Ishikawa (cell line): ENCODE measurements around the gene GLYATL3.

Experiments
- CEBPB ChIP-seq: IDR thresholded peaks from 2 replicates; pipeline ENCODE4 v1.6.1; 2012
- CREB1 ChIP-seq: IDR thresholded peaks from 2 replicates; pipeline ENCODE4 v1.6.1; 2012; ENCODE audit warnings: low read depth
- EGR1 ChIP-seq: IDR thresholded peaks from 2 replicates; pipeline ENCODE4 v1.6.1; 2012
- EP300 ChIP-seq: IDR thresholded peaks from 2 replicates; pipeline ENCODE4 v1.6.1; 2012; ENCODE audit warnings: borderline replicate concordance
- FOXM1 ChIP-seq: IDR thresholded peaks from 2 replicates; pipeline ENCODE4 v1.6.1; 2012; ENCODE audit warnings: low read depth, borderline replicate concordance
- NFIC ChIP-seq: IDR thresholded peaks from 2 replicates; pipeline ENCODE4 v1.6.1; 2012
- RAD21 ChIP-seq: IDR thresholded peaks from 2 replicates; pipeline ENCODE4 v1.6.1; 2012; ENCODE audit warnings: low read depth
- TAF1 ChIP-seq: IDR thresholded peaks from 2 replicates; pipeline ENCODE4 v1.6.1; 2012; ENCODE audit warnings: low read depth, mild to moderate bottlenecking
- TCF12 ChIP-seq: IDR thresholded peaks from 2 replicates; pipeline ENCODE4 v1.6.1; 2012; ENCODE audit warnings: low read depth
- TEAD4 ChIP-seq: IDR thresholded peaks from 2 replicates; pipeline ENCODE4 v1.6.1; 2012
- USF1 ChIP-seq: IDR thresholded peaks from 2 replicates; pipeline ENCODE4 v1.6.1; 2012
- YY1 ChIP-seq: IDR thresholded peaks from 2 replicates; pipeline ENCODE4 v1.6.1; 2012; ENCODE audit warnings: low read depth
- ZBTB7A ChIP-seq: IDR thresholded peaks from 2 replicates; pipeline ENCODE4 v1.6.1; 2012; ENCODE audit warnings: low read depth
- TF ChIP-seq, protein P1 (sequence below): IDR thresholded peaks from 2 replicates; pipeline ENCODE4 v1.6.1; 2012; ENCODE audit warnings: low read depth, mild to moderate bottlenecking
- TF ChIP-seq, protein P2 (sequence below): IDR thresholded peaks from 2 replicates; pipeline ENCODE4 v1.6.1; 2012

Gene GLYATL3

DNA sequence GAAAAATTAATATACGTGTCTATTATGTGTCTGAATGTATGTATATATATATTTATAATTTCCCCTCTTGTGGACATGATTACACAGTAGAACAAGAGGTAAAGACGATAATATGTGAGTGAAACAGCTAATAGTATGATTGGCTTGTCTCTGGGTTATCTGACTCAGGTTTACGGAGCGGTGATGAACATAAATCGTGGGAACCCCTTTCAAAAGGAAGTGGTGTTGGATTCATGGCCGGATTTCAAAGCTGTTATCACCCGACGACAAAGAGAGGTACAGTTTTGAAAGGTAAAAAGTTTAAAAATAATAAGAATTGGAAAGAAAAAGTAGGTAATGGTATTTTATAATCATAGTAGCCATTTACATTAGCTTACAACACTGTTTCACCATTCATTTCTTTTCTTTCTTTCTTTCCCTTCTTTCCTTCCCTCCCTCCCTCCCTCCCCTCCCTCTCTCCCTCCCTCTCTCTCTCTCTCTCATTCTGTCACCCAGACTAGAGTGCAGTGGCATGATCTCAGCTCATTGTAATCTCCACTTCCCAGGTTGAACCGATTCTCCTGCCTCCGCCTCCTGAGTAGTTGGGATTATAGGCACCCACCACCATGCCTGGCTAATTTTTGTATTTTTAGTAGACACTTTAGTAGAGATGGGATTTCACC, 15.9 kb downstream of the GLYATL3 start:
- TF ChIP-seq ZBTB7A (no peak), CREB1 (no peak), YY1 (no peak), TAF1 (no peak), EGR1 (no peak), CEBPB (no peak), RAD21 (no peak), EP300 (no peak), NFIC (no peak), TEAD4 (no peak), USF1 (no peak), TCF12 (no peak), FOXM1 (no peak)
- TF ChIP-seq, protein P1, sequence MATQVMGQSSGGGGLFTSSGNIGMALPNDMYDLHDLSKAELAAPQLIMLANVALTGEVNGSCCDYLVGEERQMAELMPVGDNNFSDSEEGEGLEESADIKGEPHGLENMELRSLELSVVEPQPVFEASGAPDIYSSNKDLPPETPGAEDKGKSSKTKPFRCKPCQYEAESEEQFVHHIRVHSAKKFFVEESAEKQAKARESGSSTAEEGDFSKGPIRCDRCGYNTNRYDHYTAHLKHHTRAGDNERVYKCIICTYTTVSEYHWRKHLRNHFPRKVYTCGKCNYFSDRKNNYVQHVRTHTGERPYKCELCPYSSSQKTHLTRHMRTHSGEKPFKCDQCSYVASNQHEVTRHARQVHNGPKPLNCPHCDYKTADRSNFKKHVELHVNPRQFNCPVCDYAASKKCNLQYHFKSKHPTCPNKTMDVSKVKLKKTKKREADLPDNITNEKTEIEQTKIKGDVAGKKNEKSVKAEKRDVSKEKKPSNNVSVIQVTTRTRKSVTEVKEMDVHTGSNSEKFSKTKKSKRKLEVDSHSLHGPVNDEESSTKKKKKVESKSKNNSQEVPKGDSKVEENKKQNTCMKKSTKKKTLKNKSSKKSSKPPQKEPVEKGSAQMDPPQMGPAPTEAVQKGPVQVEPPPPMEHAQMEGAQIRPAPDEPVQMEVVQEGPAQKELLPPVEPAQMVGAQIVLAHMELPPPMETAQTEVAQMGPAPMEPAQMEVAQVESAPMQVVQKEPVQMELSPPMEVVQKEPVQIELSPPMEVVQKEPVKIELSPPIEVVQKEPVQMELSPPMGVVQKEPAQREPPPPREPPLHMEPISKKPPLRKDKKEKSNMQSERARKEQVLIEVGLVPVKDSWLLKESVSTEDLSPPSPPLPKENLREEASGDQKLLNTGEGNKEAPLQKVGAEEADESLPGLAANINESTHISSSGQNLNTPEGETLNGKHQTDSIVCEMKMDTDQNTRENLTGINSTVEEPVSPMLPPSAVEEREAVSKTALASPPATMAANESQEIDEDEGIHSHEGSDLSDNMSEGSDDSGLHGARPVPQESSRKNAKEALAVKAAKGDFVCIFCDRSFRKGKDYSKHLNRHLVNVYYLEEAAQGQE: no peak
- TF ChIP-seq, protein P2, sequence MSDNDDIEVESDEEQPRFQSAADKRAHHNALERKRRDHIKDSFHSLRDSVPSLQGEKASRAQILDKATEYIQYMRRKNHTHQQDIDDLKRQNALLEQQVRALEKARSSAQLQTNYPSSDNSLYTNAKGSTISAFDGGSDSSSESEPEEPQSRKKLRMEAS: no peak

- TF ChIP-seq EP300: no peak
- TF ChIP-seq TEAD4: no peak
- TF ChIP-seq CEBPB: no peak
- no peak for TF ChIP-seq USF1
- TF ChIP-seq, protein P2: no peak
- no peak for TF ChIP-seq CREB1
- TF ChIP-seq RAD21: no peak
- TF ChIP-seq EGR1: no peak
- TF ChIP-seq YY1: no peak
- TF ChIP-seq ZBTB7A: no peak
- no peak for TF ChIP-seq TCF12
- TF ChIP-seq FOXM1: no peak
Measured at GRCh38 chr6:49516147-49516505, 16.4 kb downstream of the GLYATL3 start.

GRCh38 chr6:49517919-49518318, 18.2 kb downstream of the GLYATL3 start:
- TF ChIP-seq FOXM1 (no peak), ZBTB7A (no peak), NFIC (no peak)

- TF ChIP-seq TAF1 (no peak), RAD21 (no peak), TCF12 (no peak), EP300 (no peak), CREB1 (no peak), TEAD4 (no peak), NFIC (no peak), YY1 (no peak), CEBPB (no peak), ZBTB7A (no peak)
- TF ChIP-seq, protein P1: no peak
- TF ChIP-seq, protein P2: no peak
Measured at GRCh38 chr6:49519660-49520059, 19.9 kb downstream of the GLYATL3 start.

DNA sequence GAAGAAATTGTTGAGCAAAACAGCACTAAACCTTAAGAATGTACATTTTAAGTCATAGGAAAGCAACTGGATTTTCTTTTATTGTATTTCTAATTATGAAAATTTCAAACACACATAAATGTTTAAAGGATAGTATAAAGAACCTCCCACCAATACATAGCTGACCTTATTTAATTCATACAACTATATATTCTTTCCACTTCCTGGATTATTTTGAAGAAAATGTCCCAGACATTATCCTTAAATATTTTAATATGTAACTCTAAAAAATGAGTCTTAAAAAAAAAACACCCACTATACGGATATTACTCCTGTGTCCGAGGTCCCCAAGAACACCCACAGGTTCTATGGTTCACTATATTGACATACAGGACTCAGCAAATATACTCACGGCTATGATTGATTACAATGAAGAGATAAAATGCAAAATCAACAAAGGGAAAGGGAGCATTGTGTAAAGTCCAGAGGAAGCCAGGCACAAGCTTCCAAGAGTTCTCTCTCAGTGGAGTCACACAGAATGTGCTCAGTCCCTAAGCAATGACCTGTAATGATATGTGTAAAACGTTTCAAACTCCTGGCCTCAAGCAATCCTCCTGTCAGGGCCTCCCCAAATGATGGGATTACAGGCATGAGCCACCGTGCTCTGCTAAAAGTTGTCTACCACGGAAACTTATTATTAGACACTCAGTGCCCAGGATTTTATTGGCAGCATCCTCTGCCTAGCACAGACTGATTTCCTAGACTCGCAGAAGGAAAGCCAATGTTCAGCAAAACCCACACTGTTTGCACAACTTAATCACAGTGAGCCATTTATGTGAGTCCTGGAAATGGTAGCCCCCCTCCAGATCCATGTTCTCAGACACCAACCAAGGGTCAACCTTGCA, 23.2 kb downstream of the GLYATL3 start:
- TF ChIP-seq EP300 (no peak), FOXM1 (no peak), CEBPB (no peak), TCF12 (no peak), ZBTB7A (no peak), YY1 (no peak), TEAD4 (no peak), TAF1 (no peak), EGR1 (no peak), CREB1 (no peak), RAD21 (no peak), NFIC (no peak)
- TF ChIP-seq, protein P2: no peak
- TF ChIP-seq, protein P1: no peak
